Osteocyte (in vitro differentiated cells): ENCODE results near the gene PLCD3. TPM values are rescaled to one million over a fixed set of nuclear protein-coding genes. Genes with fewer than 3 reads are reported as not detected.

ENCODE experiments used
- DNase-seq: peaks from one replicate; pipeline ENCODE4 v3.0.0; 2021; ENCODE audit warnings: mixed read lengths; ENCODE audit not compliant: unreplicated experiment; ENCODE audit errors: extremely low spot score
- H3K27ac Mint-ChIP-seq: one replicate; pipeline ENCODE4 v1.8.0; 2021; ENCODE audit warnings: mild to moderate bottlenecking, mixed read lengths; ENCODE audit not compliant: unreplicated experiment
- H3K27me3 Mint-ChIP-seq: one replicate; pipeline ENCODE4 v1.8.0; 2021; ENCODE audit warnings: mixed read lengths; ENCODE audit not compliant: unreplicated experiment
- H3K36me3 Mint-ChIP-seq: one replicate; pipeline ENCODE4 v1.8.0; 2021; ENCODE audit warnings: mixed read lengths; ENCODE audit not compliant: unreplicated experiment
- H3K4me1 Mint-ChIP-seq: one replicate; pipeline ENCODE4 v1.8.0; 2021; ENCODE audit warnings: mixed read lengths; ENCODE audit not compliant: unreplicated experiment
- H3K4me3 Mint-ChIP-seq: one replicate; pipeline ENCODE4 v1.8.0; 2021; ENCODE audit warnings: mild to moderate bottlenecking, moderate library complexity, mixed read lengths; ENCODE audit not compliant: unreplicated experiment
- H3K9me3 Mint-ChIP-seq: one replicate; pipeline ENCODE4 v1.8.0; 2021; ENCODE audit warnings: mixed read lengths; ENCODE audit not compliant: unreplicated experiment
- CTCF ChIP-seq: fragments of 200-600 bp; sonication (generic); IDR thresholded peaks from 2 replicates; pipeline ENCODE4 v1.5.0; 2021; ENCODE audit warnings: antibody characterized with exemption, mild to moderate bottlenecking, moderate library complexity
- total RNA-seq: library from RNA; stranded (reverse); gene quantifications from 2 replicates; pipeline ENCODE4 v1.2.1, GENCODE V29; 2021

The PLCD3 gene
- total RNA-seq, 1 donor from 2014 or later: 111 TPM

DNA sequence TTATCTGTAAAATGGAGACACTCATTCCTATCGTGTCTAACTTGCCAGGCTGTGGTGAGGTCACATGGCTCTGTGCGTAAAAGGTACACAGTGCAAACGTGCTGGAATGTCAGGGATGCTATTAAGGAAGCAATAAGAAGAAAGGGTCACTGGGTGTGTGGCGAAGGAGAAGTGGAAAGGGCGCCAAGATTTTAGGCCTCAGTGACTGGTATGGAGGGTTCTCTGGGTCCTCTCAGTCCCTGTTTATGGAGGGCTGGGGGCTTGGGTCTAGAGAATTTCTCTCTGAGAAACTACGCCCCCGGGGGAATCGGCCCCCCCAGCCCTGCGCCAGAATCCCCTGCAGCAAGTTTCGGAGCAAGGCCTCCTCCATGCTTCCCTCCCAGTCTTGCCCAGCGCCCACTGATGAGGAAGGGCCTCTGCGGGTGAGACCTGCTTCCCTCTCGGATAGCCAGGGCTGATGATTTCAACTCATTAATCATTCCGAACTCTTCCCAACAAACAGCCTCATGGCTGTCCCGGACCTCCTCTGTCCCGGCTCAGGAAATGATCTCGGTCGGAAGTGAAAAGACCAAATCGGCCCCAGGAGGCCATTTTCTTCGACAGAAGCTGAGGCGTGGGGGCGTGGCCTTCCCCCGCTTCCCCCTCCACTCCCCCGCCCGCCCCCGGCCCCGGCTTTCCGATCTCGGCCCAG lies 14.7 kb upstream of the PLCD3 start:
- H3K4me3 Mint-ChIP-seq: peak overlapping the region; percentile 99
- no peak for DNase-seq
- no peaks in the 10 kb centered on the region for H3K27me3 Mint-ChIP-seq
- TF ChIP-seq CTCF: no peak
- peaks cover 1% of the 10 kb centered on the region for H3K36me3 Mint-ChIP-seq
- peaks cover 28% of the 10 kb centered on the region for H3K4me1 Mint-ChIP-seq
- H3K9me3 Mint-ChIP-seq: no peaks in the 10 kb centered on the region
- peak overlapping the region; percentile 100 for H3K27ac Mint-ChIP-seq

GRCh38 chr17:45146592-45146889 lies 14.2 kb upstream of the PLCD3 start:
- Mint-ChIP-seq H3K36me3 (peaks cover 1% of the 10 kb centered on the region), H3K27ac (peak overlapping the region; percentile 100), H3K27me3 (no peaks in the 10 kb centered on the region), H3K9me3 (no peaks in the 10 kb centered on the region), H3K4me1 (peaks cover 23% of the 10 kb centered on the region), H3K4me3 (peak overlapping the region; percentile 99)
- DNase-seq: no peak
- TF ChIP-seq CTCF: no peak

DNA sequence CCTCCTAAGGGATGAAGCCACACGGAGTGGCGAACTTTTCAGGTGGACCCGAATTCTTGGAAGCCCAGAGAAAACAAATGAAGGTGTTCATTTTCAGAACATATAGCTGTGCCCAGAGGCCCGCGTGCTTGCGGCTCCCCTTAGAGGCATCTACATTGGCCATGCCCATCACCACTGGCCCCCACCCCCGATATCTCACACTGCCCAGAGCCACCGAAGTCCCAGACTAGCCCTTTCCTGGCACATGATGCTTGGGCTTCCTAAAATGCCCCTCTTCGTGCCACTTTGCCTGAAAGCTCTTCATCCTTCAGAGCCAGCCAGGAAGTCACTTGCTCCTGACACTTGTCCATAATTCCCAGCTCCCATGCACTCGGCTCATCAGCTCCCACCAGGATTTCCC lies 13.9 kb upstream of the PLCD3 start:
- H3K27ac Mint-ChIP-seq: peak overlapping the region; percentile 100
- peaks cover 19% of the 10 kb centered on the region for H3K4me1 Mint-ChIP-seq
- no peaks in the 10 kb centered on the region for H3K27me3 Mint-ChIP-seq
- TF ChIP-seq CTCF: no peak
- H3K9me3 Mint-ChIP-seq: no peaks in the 10 kb centered on the region
- H3K4me3 Mint-ChIP-seq: peak overlapping the region; percentile 99
- DNase-seq: no peak
- peaks cover 1% of the 10 kb centered on the region for H3K36me3 Mint-ChIP-seq

DNA sequence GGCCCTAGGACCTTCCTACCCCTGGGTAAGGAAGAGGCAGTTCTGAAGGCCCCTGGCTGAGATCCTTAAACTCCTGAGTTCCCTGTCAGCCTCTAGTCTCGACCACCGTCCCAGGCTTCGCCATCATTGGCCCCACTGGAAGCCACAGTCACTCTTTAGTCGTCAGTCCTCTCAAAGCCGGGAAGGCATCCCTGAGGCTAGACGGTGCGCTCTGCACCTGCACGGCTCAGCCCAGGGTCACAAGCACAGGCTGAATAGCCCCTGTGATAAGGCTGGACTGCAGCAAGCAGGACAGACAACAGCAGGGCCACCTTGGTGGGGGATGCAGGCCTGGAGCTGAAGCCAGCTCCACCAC lies 12.7 kb upstream of the PLCD3 start:
- peaks cover 16% of the 10 kb centered on the region for H3K4me1 Mint-ChIP-seq
- H3K27me3 Mint-ChIP-seq: no peaks in the 10 kb centered on the region
- TF ChIP-seq CTCF: no peak
- H3K9me3 Mint-ChIP-seq: no peaks in the 10 kb centered on the region
- H3K4me3 Mint-ChIP-seq: no peak overlapping the region
- no peak overlapping the region for H3K27ac Mint-ChIP-seq
- H3K36me3 Mint-ChIP-seq: no peaks in the 10 kb centered on the region
- no peak for DNase-seq

DNA sequence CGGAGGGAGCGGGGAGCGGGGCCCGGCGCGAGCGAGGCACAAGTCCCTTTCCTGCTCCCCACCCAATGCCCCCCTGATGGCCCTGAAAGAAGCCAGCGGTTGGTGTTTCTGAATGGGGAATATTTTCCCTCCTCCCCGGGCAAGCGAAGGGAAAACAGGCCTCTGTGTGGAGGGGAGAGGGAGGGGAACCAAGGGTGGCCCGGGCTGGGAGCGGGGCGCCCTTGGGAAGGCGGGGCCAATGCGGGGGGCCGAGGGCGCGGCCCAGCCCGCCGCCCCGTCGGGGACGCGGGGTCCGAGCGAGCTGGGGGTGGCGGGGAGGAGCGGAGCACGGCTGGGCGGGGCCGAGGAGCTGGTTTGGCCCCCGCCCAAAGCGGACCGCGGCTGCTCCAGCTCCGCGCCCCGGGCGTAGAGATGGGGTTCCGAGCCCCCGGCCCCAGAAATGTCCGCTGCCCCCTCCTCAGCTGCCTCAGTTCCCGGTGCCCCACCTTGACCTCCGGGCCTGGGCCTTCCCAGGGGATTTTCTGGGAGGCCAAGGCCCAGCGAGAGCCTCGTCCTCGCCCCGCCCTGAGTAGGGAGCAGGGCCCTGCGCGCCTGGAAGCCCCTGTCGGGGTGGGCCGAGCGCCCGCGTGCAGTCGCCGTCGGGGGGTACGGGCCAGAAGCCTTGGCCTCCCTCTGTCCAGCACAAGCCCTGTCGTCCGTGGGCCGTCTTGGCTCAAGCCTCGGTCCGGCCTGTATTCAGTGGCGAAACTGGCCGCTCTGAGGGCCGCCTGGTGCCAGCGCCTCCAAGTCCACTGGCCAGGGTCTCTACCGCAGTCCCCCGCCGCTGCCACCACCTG lies 12.1 kb upstream of the PLCD3 start:
- Mint-ChIP-seq H3K9me3 (no peaks in the 10 kb centered on the region), H3K27ac (no peak overlapping the region), H3K4me1 (peaks cover 16% of the 10 kb centered on the region), H3K4me3 (no peak overlapping the region), H3K36me3 (no peaks in the 10 kb centered on the region), H3K27me3 (no peaks in the 10 kb centered on the region)
- no peak for DNase-seq
- TF ChIP-seq CTCF: no peak
